ENCODE results near the gene FXYD4. TPM values are rescaled to one million over a fixed set of nuclear protein-coding genes. Genes with fewer than 3 reads are reported as not detected.

The FXYD4 gene
- total RNA-seq, 6 experiments from 2014 or later, result not detected

DNA sequence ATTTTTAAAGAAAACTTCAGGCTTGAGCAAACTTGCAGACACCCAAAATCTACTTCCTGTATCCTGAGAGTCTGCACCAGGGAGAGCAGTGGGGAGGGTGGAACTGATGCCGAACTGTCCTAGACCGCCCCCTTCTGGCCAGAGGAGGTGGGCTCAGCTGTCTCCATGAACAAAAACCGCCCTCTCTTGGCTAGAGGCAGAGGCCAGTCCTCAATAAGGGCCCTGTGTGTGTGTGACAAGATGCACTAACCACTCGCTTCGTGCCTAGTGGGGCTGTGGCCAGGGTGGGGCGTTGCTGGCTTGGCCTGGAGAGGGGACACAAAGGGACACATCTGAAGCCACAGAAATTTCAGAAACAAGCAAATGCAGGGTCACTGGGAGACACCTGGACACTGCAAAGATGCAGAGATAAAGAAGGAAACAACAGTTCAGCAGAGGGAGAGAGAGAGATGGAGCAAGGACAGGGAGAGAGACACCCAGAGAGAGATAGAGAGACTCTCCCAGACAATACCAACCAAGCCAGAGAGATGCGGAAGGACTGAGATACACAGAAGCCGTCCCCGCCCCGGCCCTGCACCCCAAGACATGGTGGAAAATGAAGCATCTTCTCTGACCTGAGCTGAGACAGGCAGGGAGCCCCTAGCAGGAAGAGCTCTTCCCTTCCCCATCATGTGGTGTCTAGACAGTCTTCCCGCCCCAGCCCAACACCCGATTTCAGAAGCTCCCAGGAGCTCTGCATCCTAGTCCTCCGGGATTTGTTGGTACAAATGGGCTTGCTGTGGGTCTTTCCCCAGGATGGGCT, 22.7 kb upstream of the FXYD4 start:
- Mint-ChIP-seq H3K9me3 (no peaks in the 10 kb centered on the region), H3K27me3 (ENCODE audit: insufficient read depth) (peaks cover 23% of the 10 kb centered on the region), H3K4me3 (no peak overlapping the region), H3K27ac (no peak overlapping the region), H3K36me3 (ENCODE audit: low read depth) (no peaks in the 10 kb centered on the region), H3K4me1 (ENCODE audit: low read depth) (peaks cover 13% of the 10 kb centered on the region; the same call in 1 of the 2 replicates)
- peak; percentile 65 for DNase-seq
- TF ChIP-seq, protein P1, sequence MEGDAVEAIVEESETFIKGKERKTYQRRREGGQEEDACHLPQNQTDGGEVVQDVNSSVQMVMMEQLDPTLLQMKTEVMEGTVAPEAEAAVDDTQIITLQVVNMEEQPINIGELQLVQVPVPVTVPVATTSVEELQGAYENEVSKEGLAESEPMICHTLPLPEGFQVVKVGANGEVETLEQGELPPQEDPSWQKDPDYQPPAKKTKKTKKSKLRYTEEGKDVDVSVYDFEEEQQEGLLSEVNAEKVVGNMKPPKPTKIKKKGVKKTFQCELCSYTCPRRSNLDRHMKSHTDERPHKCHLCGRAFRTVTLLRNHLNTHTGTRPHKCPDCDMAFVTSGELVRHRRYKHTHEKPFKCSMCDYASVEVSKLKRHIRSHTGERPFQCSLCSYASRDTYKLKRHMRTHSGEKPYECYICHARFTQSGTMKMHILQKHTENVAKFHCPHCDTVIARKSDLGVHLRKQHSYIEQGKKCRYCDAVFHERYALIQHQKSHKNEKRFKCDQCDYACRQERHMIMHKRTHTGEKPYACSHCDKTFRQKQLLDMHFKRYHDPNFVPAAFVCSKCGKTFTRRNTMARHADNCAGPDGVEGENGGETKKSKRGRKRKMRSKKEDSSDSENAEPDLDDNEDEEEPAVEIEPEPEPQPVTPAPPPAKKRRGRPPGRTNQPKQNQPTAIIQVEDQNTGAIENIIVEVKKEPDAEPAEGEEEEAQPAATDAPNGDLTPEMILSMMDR (IDR thresholded peaks at IDR 0.05), result peak; percentile 94

DNA sequence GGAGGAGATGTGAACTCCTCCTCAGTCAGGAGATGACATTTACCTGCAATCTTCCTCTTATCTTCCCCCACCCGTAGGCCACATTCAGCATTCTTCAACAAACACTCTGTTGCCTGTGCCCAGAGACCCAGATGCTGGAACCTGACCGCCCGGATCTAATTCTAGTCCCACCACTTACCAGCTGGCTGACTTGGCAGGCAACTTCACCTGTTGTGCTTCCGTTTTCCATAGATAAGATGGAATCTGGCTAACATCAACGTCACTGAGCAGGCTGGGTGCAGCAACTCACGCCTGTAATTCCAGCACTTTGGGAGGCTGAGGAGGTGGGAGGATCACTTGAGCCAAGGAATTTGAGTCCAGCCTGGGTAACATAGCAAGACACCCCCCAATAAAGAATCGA, 21.3 kb upstream of the FXYD4 start:
- H3K27me3 Mint-ChIP-seq (ENCODE audit: insufficient read depth), result peaks cover 24% of the 10 kb centered on the region
- H3K36me3 Mint-ChIP-seq (ENCODE audit: low read depth), result no peaks in the 10 kb centered on the region
- TF ChIP-seq, protein P1 (IDR thresholded peaks at IDR 0.05), result no peak
- peaks cover 8% of the 10 kb centered on the region; the same call in 1 of the 2 replicates for H3K4me1 Mint-ChIP-seq (ENCODE audit: low read depth)
- no peaks in the 10 kb centered on the region for H3K9me3 Mint-ChIP-seq
- no peak overlapping the region for H3K4me3 Mint-ChIP-seq
- no peak for DNase-seq
- H3K27ac Mint-ChIP-seq, result no peak overlapping the region

DNA sequence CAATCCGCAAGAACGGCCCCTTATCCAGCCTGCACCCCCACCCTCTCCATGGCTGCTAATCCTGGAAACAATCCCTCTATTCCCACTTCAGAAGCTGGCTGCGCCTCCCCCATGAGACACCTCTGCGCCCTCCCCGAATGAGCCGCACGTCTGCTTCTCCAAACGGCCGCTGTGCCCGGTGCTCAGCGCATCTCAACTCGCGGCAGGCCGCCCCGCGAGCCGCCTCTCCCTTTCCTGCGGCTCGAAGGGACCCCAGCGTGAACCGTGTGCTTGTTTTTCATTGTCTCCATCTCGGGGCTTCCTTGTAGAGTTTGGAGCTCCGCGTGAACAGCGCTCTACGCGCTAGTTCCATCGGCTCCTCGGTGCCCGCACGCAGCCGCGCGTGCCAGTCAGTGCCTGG, 20.8 kb upstream of the FXYD4 start:
- H3K36me3 Mint-ChIP-seq (ENCODE audit: low read depth), result no peaks in the 10 kb centered on the region
- peaks cover 10% of the 10 kb centered on the region for H3K4me1 Mint-ChIP-seq (ENCODE audit: low read depth)
- TF ChIP-seq, protein P1 (IDR thresholded peaks at IDR 0.05), result no peak
- H3K27me3 Mint-ChIP-seq (ENCODE audit: insufficient read depth), result peaks cover 26% of the 10 kb centered on the region
- DNase-seq, result no peak
- H3K4me3 Mint-ChIP-seq, result no peak overlapping the region
- no peaks in the 10 kb centered on the region for H3K9me3 Mint-ChIP-seq
- no peak overlapping the region for H3K27ac Mint-ChIP-seq

DNA sequence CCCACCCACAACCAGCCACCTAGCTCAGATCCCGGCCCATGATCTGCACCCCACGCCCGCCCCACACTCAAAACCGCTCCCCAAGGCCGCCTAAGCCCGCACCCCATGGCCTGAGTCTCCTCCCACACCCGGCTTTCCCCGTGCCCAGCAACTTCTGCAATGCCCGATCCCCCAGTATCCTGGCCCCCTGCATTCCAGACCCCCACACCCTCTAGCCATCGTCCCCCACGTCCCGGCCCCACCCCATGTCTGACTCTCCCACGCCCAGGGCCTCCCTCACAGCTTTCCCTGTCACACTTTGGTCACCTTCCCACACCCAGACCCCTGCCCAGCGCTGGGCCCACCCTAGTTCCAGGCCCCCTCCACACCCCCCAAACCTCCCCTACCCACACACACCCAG, 20.1 kb upstream of the FXYD4 start:
- H3K4me1 Mint-ChIP-seq (ENCODE audit: low read depth), result peaks cover 16% of the 10 kb centered on the region

DNA sequence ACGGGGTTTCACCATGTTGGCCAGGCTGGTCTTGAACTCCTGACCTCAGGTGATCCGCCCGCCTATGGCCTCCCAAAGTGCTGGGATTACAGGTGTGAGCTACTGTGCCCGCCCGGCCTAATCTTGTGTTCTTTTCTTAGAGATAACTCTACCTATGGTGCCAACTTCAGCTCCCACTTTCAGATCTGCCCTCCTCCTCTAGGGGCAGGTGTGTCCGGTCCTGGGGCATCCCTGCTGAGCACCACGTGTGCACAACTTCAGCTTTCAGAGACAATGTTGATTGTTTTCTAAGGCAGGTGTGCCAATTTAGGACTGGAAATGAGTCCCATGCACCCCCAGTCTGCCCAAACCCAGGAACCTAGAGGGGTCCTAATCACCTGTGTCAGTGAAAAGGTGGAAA, 18.5 kb upstream of the FXYD4 start:
- Mint-ChIP-seq H3K4me1 (ENCODE audit: low read depth) (peaks cover 20% of the 10 kb centered on the region), H3K27me3 (ENCODE audit: insufficient read depth) (peaks cover 29% of the 10 kb centered on the region), H3K9me3 (no peaks in the 10 kb centered on the region), H3K27ac (no peak overlapping the region), H3K4me3 (no peak overlapping the region), H3K36me3 (ENCODE audit: low read depth) (no peaks in the 10 kb centered on the region)
- no peak for DNase-seq
- TF ChIP-seq, protein P1 (IDR thresholded peaks at IDR 0.05), result no peak

More for the DNA sequence above, 20.1 kb upstream of the FXYD4 start:
- TF ChIP-seq, protein P1 (IDR thresholded peaks at IDR 0.05), result no peak
- Mint-ChIP-seq H3K36me3 (ENCODE audit: low read depth) (no peaks in the 10 kb centered on the region), H3K9me3 (no peaks in the 10 kb centered on the region), H3K27me3 (ENCODE audit: insufficient read depth) (peaks cover 29% of the 10 kb centered on the region), H3K4me3 (no peak overlapping the region), H3K27ac (no peak overlapping the region)
- no peak for DNase-seq
